ENCODE results near the gene COIL. TPM values are rescaled to one million over a fixed set of nuclear protein-coding genes. Genes with fewer than 3 reads are reported as not detected.

COIL gene
- total and polyA plus RNA-seq, 2 of the 13 experiments (the other 11 are each of a cell fraction or from before 2014, with no cell fraction given), result 8.1 to 29.4 TPM

- TF ChIP-seq SRY (CRISPR knock-in tag; IDR thresholded peaks at IDR 0.05), result no peak
- no peak for TF ChIP-seq SIN3B (IDR thresholded peaks at IDR 0.05; ENCODE audit: low read length)
- no peak for TF ChIP-seq ZNF367 (CRISPR knock-in tag; IDR thresholded peaks at IDR 0.05; ENCODE audit: borderline replicate concordance)
- no peak for TF ChIP-seq NFKBIZ (CRISPR knock-in tag; IDR thresholded peaks at IDR 0.05)
- TF ChIP-seq TIGD3 (CRISPR knock-in tag; IDR thresholded peaks at IDR 0.05; ENCODE audit: borderline replicate concordance), result no peak
- TF ChIP-seq NCOA2 (CRISPR knock-in tag; IDR thresholded peaks at IDR 0.05), result no peak
- TF ChIP-seq PLRG1 (conservative IDR thresholded peaks at IDR 0.05), result no peak
- no peak for TF ChIP-seq ZKSCAN1 (IDR thresholded peaks at IDR 0.05; ENCODE audit: low read length)
- no peak for TF ChIP-seq HDAC6 (IDR thresholded peaks at IDR 0.05; ENCODE audit: low read depth, low read length)
- no peak for TF ChIP-seq RFXAP (CRISPR knock-in tag; IDR thresholded peaks at IDR 0.05; ENCODE audit: borderline replicate concordance)
- TF ChIP-seq CHD2 (IDR thresholded peaks at IDR 0.05; ENCODE audit: low read depth, low read length), result no peak
- TF ChIP-seq DDIT3 (CRISPR knock-in tag; IDR thresholded peaks at IDR 0.05), result no peak
- TF ChIP-seq PAWR (CRISPR knock-in tag; IDR thresholded peaks at IDR 0.05; ENCODE audit: borderline replicate concordance), result no peak
- no peak for TF ChIP-seq MAFK (conservative IDR thresholded peaks at IDR 0.05 in 1 of 2, IDR thresholded peaks at IDR 0.05 in 1 of 2; ENCODE audit: low read length in 2 of 2)
- TF ChIP-seq ZNF3 (CRISPR knock-in tag; IDR thresholded peaks at IDR 0.05), result no peak
- TF ChIP-seq ZNF547 (CRISPR knock-in tag; IDR thresholded peaks at IDR 0.05), result no peak
- TF ChIP-seq PRDM15 (CRISPR knock-in tag; IDR thresholded peaks at IDR 0.05), result no peak
- no peak for TF ChIP-seq ZFP90 (CRISPR knock-in tag; IDR thresholded peaks at IDR 0.05; ENCODE audit: borderline replicate concordance)
- TF ChIP-seq MIER2 (CRISPR knock-in tag; IDR thresholded peaks at IDR 0.05), result no peak
- no peak for TF ChIP-seq DR1 (CRISPR knock-in tag; IDR thresholded peaks at IDR 0.05)
- no peak for TF ChIP-seq KAT2B (IDR thresholded peaks at IDR 0.05; ENCODE audit: borderline replicate concordance, low read depth, low read length)
- no peak for TF ChIP-seq SOX6 (IDR thresholded peaks at IDR 0.05)
- no peak for TF ChIP-seq SOX6 (CRISPR knock-in tag; IDR thresholded peaks at IDR 0.05)
- no peak for TF ChIP-seq ZNF660 (CRISPR knock-in tag; IDR thresholded peaks at IDR 0.05; ENCODE audit: borderline replicate concordance, low read depth)
- TF ChIP-seq ZNF672 (CRISPR knock-in tag; IDR thresholded peaks at IDR 0.05), result no peak
- no peak for TF ChIP-seq MIER3 (CRISPR knock-in tag; IDR thresholded peaks at IDR 0.05; ENCODE audit: borderline replicate concordance)
- TF ChIP-seq DMAP1 (CRISPR knock-in tag; IDR thresholded peaks at IDR 0.05), result peak; percentile 47; the same call in 1 of the 2 replicates
- TF ChIP-seq NFE2L2 (IDR thresholded peaks at IDR 0.05; ENCODE audit: low read length), result no peak
Measured at GRCh38 chr17:56977673-56978395, 17.0 kb upstream of the COIL start, which contains the start of gene SCPEP1 (continued).
